ENCODE data around the gene PLA2G1B. TPM values are rescaled to one million over a fixed set of nuclear protein-coding genes. Genes with fewer than 3 reads are reported as not detected.

The PLA2G1B gene
- total and polyA plus RNA-seq, 9 of the 15 experiments (the other 6 are each of a cell fraction or from before 2014, with no cell fraction given): 1.4 TPM; not detected in 8

DNA sequence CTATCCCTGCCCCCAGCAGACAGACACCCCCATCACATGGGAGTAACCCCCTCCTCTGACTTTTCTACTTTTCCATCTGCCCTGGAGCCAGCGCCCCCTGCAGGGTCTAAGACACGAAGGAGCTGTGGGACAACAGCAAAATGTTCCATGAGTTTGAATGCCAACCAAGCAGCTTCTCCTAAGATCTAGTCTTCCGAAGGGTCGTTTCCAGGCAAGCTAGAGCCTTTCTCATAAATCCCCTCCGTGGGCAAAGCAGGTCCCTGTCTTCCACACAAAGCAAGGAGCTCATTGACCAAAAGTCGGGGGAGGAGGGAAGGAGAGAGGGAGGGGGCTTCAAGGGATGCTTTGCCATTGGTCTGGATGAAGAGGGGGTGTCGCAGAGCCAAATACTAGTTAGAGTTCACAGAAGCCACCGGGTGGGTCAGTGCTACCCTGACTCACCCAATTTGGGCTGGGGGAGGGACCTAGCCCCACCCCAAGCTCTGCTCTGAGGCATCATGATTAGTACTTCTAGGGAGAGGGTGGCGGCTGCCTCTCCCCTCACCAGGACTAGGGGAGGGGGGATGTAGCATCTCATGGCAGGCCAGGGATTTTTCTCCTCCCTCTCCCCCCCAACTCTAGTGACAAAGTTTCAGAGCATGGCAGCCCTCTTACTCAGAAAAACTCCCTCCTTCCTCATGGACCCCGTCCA, 39.8 kb upstream of the PLA2G1B start:
- Histone ChIP-seq H3K79me2 (ENCODE audit: control insufficient read depth, insufficient read depth, low read length) (no peaks in the 10 kb centered on the region), H3K4me3 (no peak overlapping the region), H3K9ac (ENCODE audit: insufficient read depth in 1 of 2, low read depth in 2 of 2, low read length in 2 of 2) (no peak overlapping the region), H3K36me3 (ENCODE audit: control insufficient read depth, insufficient read depth, low read length) (no peaks in the 10 kb centered on the region), H3K27me3 (ENCODE audit: control insufficient read depth in 2 of 2, insufficient read depth in 2 of 2, low read length in 2 of 2) (peaks cover 50 to 77% of the 10 kb centered on the region in 2 experiments), H2AFZ (ENCODE audit: low read depth, low read length) (no peak overlapping the region), H3K9me1 (ENCODE audit: control insufficient read depth, insufficient read depth, low read length) (peaks cover 6% of the 10 kb centered on the region), H4K20me1 (replicated peaks; ENCODE audit: control insufficient read depth, insufficient read depth, low read length) (peaks cover 29% of the 10 kb centered on the region), H3K27ac (ENCODE audit: extremely low read depth, low read depth, low read length) (no peak overlapping the region), H3K4me1 (replicated peaks in 1 of 2; ENCODE audit: control insufficient read depth in 2 of 2, insufficient read depth in 2 of 2, low read length in 2 of 2) (peaks cover 0 to 19% of the 10 kb centered on the region in 2 experiments; a peak in 2 of 5 replicates), H3K4me2 (ENCODE audit: insufficient read depth, low read length) (no peak overlapping the region), H3K9me3 (replicated peaks; ENCODE audit: control insufficient read depth, insufficient read depth, low read depth, low read length) (no peaks in the 10 kb centered on the region)
- no TSS peak for BruUV-seq (replicated peaks)
- DNase-seq (ENCODE audit: extremely low read depth in 1 of 4, low spot score in 3 of 4) (peak; percentile 37 to 54 (median 44)), FAIRE-seq (peak; percentile 77), ATAC-seq (peak; percentile 72)
- in situ Hi-C loops (cut with MboI) (no loop called here), intact Hi-C loops (cut with micrococcal nuclease) (no loop called here)
- ChIA-PET CTCF (ENCODE audit: low intra/inter-chr PET ratio) (no interaction called here), POLR2A (interaction anchor here (0.6 to 3.0 kb wide), 9 partner anchors 8 to 166 kb away, joined by 3 to 12 read pairs (median 4); partner anchors contain the start of gene RPLP0)
- WGBS (ENCODE audit: insufficient coverage, low coverage, missing lambda C conversion rate): 5% methylated on average over 8 of the region's 10 CpGs
- TF ChIP-seq ZBTB7A (IDR thresholded peaks at IDR 0.05; ENCODE audit: borderline replicate concordance, control insufficient read depth, low read depth, low read length) (0 out of 2 replicates have a peak, but pooled peaks have one; percentile 31), ZNF507 (tag; conservative IDR thresholded peaks at IDR 0.05) (no peak)
- TF ChIP-seq, protein P1, sequence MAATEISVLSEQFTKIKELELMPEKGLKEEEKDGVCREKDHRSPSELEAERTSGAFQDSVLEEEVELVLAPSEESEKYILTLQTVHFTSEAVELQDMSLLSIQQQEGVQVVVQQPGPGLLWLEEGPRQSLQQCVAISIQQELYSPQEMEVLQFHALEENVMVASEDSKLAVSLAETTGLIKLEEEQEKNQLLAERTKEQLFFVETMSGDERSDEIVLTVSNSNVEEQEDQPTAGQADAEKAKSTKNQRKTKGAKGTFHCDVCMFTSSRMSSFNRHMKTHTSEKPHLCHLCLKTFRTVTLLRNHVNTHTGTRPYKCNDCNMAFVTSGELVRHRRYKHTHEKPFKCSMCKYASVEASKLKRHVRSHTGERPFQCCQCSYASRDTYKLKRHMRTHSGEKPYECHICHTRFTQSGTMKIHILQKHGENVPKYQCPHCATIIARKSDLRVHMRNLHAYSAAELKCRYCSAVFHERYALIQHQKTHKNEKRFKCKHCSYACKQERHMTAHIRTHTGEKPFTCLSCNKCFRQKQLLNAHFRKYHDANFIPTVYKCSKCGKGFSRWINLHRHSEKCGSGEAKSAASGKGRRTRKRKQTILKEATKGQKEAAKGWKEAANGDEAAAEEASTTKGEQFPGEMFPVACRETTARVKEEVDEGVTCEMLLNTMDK (IDR thresholded peaks at IDR 0.05; ENCODE audit: borderline replicate concordance, insufficient read depth, low read depth, low read length, poor library complexity, severe bottlenecking): peak; percentile 91
- TF ChIP-seq, protein P2, sequence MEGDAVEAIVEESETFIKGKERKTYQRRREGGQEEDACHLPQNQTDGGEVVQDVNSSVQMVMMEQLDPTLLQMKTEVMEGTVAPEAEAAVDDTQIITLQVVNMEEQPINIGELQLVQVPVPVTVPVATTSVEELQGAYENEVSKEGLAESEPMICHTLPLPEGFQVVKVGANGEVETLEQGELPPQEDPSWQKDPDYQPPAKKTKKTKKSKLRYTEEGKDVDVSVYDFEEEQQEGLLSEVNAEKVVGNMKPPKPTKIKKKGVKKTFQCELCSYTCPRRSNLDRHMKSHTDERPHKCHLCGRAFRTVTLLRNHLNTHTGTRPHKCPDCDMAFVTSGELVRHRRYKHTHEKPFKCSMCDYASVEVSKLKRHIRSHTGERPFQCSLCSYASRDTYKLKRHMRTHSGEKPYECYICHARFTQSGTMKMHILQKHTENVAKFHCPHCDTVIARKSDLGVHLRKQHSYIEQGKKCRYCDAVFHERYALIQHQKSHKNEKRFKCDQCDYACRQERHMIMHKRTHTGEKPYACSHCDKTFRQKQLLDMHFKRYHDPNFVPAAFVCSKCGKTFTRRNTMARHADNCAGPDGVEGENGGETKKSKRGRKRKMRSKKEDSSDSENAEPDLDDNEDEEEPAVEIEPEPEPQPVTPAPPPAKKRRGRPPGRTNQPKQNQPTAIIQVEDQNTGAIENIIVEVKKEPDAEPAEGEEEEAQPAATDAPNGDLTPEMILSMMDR (IDR thresholded peaks at IDR 0.05 in 2 of 3, conservative IDR thresholded peaks at IDR 0.05 in 1 of 3; ENCODE audit: insufficient read depth in 2 of 3, low read depth in 1 of 3, low read length in 3 of 3): peak; percentile 47 to 68 (median 47)

Data from K562 (cell line).